MM.1S (cell line): ENCODE results near the gene PRKCB.
A peak's percentile ranks its signal among the peaks of the same experiment; 100 is the strongest.

ENCODE experiments used
- DNase-seq: peaks from one replicate; pipeline ENCODE4 v3.0.0-alpha.2; 2015
- H2AFZ ChIP-seq: fragments of 300-600 bp; sonication (generic); 2 replicates; pipeline ENCODE4 v1.6.0; 2016; ENCODE audit warnings: antibody characterized with exemption, low read length
- H3F3A ChIP-seq: fragments of 300-600 bp; sonication (generic); 2 replicates; pipeline ENCODE4 v1.6.1; 2016; ENCODE audit warnings: mild to moderate bottlenecking, antibody characterized with exemption, low read length, moderate library complexity, mixed read lengths; ENCODE audit not compliant: insufficient read depth
- H3K27ac ChIP-seq: fragments of 300-600 bp; sonication (generic); 2 replicates; pipeline ENCODE4 v1.5.1; 2016; ENCODE audit warnings: mild to moderate bottlenecking, low read length
- H3K27me3 ChIP-seq: fragments of 300-600 bp; sonication (generic); replicated peaks from 2 replicates; pipeline ENCODE4 v1.6.0; 2016; ENCODE audit warnings: low read length; ENCODE audit not compliant: insufficient read depth
- H3K36me3 ChIP-seq: fragments of 300-600 bp; sonication (generic); replicated peaks from 2 replicates; pipeline ENCODE4 v1.6.1; 2016; ENCODE audit warnings: mild to moderate bottlenecking, low read length, mixed read lengths; ENCODE audit not compliant: insufficient read depth
- H3K4me1 ChIP-seq: fragments of 300-600 bp; sonication (generic); 2 replicates; pipeline ENCODE4 v1.6.1; 2016; ENCODE audit warnings: low read length, mixed read lengths
- H3K4me2 ChIP-seq: fragments of 300-600 bp; sonication (generic); 2 replicates; pipeline ENCODE4 v1.6.0; 2016; ENCODE audit warnings: low read depth, low read length
- H3K4me3 ChIP-seq: fragments of 300-600 bp; sonication (generic); 2 replicates; pipeline ENCODE4 v1.5.1; 2016; ENCODE audit warnings: low read length, mixed read lengths
- H3K79me2 ChIP-seq: fragments of 300-600 bp; sonication (generic); 2 replicates; pipeline ENCODE4 v1.6.1; 2016; ENCODE audit warnings: mixed run types, low read length, mixed read lengths
- H3K9ac ChIP-seq: fragments of 300-600 bp; sonication (generic); 2 replicates; pipeline ENCODE4 v1.6.1; 2016; ENCODE audit warnings: low read length, mixed read lengths
- H3K9me2 ChIP-seq: fragments of 300-600 bp; sonication (generic); replicated peaks from 2 replicates; pipeline ENCODE4 v1.6.1; 2016; ENCODE audit warnings: mild to moderate bottlenecking, low read length, mixed read lengths; ENCODE audit not compliant: insufficient read depth
- H3K9me3 ChIP-seq: fragments of 300-600 bp; sonication (generic); replicated peaks from 2 replicates; pipeline ENCODE4 v1.6.1; 2016; ENCODE audit warnings: mild to moderate bottlenecking, low read length, mixed read lengths; ENCODE audit not compliant: insufficient read depth
- H4K20me1 ChIP-seq: fragments of 300-600 bp; sonication (generic); 2 replicates; pipeline ENCODE4 v1.6.1; 2016; ENCODE audit warnings: mild to moderate bottlenecking, low read length, moderate library complexity, mixed read lengths; ENCODE audit not compliant: insufficient read depth
- EZH2 ChIP-seq: fragments of 300-600 bp; sonication (generic); optimal IDR thresholded peaks from 2 replicates; pipeline ENCODE3; 2017; ENCODE audit warnings: low read depth, mild to moderate bottlenecking, antibody characterized with exemption, low read length, mixed read lengths
- EZH2phosphoT487 ChIP-seq: fragments of 300-600 bp; sonication (generic); IDR thresholded peaks from 2 replicates; pipeline ENCODE4 v1.6.1; 2018; ENCODE audit warnings: antibody characterized with exemption, low read length
- TF ChIP-seq, protein P1 (sequence below): fragments of 300-600 bp; sonication (generic); IDR thresholded peaks from 2 replicates; pipeline ENCODE4 v1.5.1; 2016; ENCODE audit warnings: antibody characterized with exemption, low read length, mixed read lengths

The PRKCB gene

DNA sequence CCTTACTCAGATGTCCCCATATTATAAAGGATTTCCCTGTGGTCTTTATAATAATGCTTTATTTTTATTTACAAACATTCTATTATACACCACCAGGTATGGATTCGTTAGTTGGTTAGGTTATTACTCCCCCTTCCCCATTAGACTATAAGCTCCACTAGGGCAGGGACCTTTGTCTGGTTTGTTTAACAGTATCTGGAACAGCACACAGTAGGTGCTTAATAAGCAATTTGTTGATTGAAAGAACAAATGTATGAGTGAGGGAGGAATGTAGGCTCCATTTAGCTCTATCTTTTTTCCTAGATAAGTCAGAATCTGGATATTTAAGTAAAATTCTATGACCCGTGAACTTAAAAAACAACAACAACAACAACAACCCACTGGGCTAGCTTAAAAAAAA, 2.3 kb upstream of the PRKCB start:
- no peaks in the 10 kb centered on the region for H3K36me3 ChIP-seq
- no peaks in the 10 kb centered on the region for H4K20me1 ChIP-seq
- no peak overlapping the region for H3K9ac ChIP-seq
- H3F3A ChIP-seq, result no peaks in the 10 kb centered on the region
- H2AFZ ChIP-seq, result no peak overlapping the region
- no peaks in the 10 kb centered on the region for H3K79me2 ChIP-seq
- H3K27ac ChIP-seq, result no peak overlapping the region
- no peaks in the 10 kb centered on the region for H3K9me3 ChIP-seq
- H3K4me2 ChIP-seq, result no peak overlapping the region
- no peak overlapping the region for H3K4me3 ChIP-seq
- peaks cover 34% of the 10 kb centered on the region for H3K27me3 ChIP-seq
- no peak for DNase-seq
- H3K9me2 ChIP-seq, result no peaks in the 10 kb centered on the region
- H3K4me1 ChIP-seq, result no peaks in the 10 kb centered on the region; the same call in 1 of the 2 replicates
- no peak for TF ChIP-seq EZH2phosphoT487

DNA sequence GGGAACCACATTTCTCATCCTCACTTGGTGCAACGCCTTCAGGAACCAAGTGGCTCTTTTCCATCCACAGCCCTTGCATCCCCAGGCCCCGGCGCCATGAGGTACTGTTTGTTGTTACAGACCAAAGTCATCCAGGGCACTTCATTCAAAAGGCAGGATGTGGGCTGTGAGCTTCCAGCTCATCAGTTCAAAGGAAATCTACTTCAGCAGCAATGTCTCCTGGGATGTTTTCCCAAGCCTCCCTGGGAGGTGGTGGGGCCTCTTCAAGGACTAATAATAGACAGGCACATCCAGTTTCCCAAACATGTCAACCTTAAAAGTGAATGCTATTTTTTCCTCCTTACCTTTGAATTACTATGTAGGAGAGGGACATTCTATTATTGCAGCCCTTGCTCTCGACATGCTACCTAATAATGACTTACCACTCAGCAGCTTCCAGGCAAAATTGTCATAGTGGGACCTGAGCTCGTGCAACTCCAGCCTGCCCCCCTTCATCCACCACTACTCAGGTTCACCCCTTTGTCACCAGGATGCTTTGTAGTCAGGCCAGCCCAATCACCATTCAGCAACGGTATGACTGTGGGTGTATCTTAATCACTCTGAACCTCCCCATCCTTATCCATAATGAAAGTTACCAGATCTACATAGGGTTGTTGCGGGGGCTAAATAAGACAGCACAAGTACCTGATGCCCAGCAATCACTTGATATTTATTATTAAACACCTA, 1.7 kb upstream of the PRKCB start:
- H4K20me1 ChIP-seq, result no peaks in the 10 kb centered on the region
- H3K79me2 ChIP-seq, result no peaks in the 10 kb centered on the region
- peaks cover 34% of the 10 kb centered on the region for H3K27me3 ChIP-seq
- no peaks in the 10 kb centered on the region for H3K9me3 ChIP-seq
- no peak overlapping the region for H3K4me2 ChIP-seq
- no peak for DNase-seq
- no peak overlapping the region for H3K4me3 ChIP-seq
- no peak overlapping the region for H3K27ac ChIP-seq
- H3K36me3 ChIP-seq, result no peaks in the 10 kb centered on the region
- no peak overlapping the region for H3K9ac ChIP-seq
- H2AFZ ChIP-seq, result no peak overlapping the region
- no peaks in the 10 kb centered on the region for H3F3A ChIP-seq
- no peaks in the 10 kb centered on the region for H3K9me2 ChIP-seq
- TF ChIP-seq, protein P1, sequence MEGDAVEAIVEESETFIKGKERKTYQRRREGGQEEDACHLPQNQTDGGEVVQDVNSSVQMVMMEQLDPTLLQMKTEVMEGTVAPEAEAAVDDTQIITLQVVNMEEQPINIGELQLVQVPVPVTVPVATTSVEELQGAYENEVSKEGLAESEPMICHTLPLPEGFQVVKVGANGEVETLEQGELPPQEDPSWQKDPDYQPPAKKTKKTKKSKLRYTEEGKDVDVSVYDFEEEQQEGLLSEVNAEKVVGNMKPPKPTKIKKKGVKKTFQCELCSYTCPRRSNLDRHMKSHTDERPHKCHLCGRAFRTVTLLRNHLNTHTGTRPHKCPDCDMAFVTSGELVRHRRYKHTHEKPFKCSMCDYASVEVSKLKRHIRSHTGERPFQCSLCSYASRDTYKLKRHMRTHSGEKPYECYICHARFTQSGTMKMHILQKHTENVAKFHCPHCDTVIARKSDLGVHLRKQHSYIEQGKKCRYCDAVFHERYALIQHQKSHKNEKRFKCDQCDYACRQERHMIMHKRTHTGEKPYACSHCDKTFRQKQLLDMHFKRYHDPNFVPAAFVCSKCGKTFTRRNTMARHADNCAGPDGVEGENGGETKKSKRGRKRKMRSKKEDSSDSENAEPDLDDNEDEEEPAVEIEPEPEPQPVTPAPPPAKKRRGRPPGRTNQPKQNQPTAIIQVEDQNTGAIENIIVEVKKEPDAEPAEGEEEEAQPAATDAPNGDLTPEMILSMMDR, result no peak
- TF ChIP-seq EZH2phosphoT487 (no peak), EZH2 (no peak)
- H3K4me1 ChIP-seq, result no peaks in the 10 kb centered on the region; the same call in 1 of the 2 replicates

DNA sequence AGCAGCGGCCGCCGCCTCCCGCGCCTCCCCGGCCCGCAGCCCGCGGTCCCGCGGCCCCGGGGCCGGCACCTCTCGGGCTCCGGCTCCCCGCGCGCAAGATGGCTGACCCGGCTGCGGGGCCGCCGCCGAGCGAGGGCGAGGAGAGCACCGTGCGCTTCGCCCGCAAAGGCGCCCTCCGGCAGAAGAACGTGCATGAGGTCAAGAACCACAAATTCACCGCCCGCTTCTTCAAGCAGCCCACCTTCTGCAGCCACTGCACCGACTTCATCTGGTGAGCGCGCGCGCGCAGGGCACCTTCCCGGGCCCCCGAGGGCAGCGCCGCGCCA, 258 bp downstream of the PRKCB start:
- H3K27me3 ChIP-seq, result peaks cover 34% of the 10 kb centered on the region
- H3K27ac ChIP-seq, result no peak overlapping the region
- no peak overlapping the region for H3K9ac ChIP-seq
- no peaks in the 10 kb centered on the region for H3F3A ChIP-seq
- no peak for DNase-seq
- TF ChIP-seq EZH2phosphoT487, result no peak
- TF ChIP-seq, protein P1, result no peak
- no peak for TF ChIP-seq EZH2
- H3K36me3 ChIP-seq, result no peaks in the 10 kb centered on the region
- peak overlapping the region; percentile 89; the same call in 1 of the 2 replicates for H3K4me2 ChIP-seq
- H4K20me1 ChIP-seq, result no peaks in the 10 kb centered on the region
- no peaks in the 10 kb centered on the region for H3K9me3 ChIP-seq
- peak overlapping the region; percentile 51 for H3K4me3 ChIP-seq
- 0 out of 2 replicates have a peak overlapping the region, but pooled peaks have one; percentile 40 for H2AFZ ChIP-seq
- no peaks in the 10 kb centered on the region for H3K9me2 ChIP-seq
- H3K79me2 ChIP-seq, result no peaks in the 10 kb centered on the region
- H3K4me1 ChIP-seq, result no peaks in the 10 kb centered on the region; the same call in 1 of the 2 replicates
